Brain microvascular endothelial cell (primary cell): Measurements from ENCODE around the gene NOL4L.

Source experiments
- DNase-seq: peaks from one replicate; pipeline ENCODE4 v3.0.0-alpha.2; 2020
- H3K27ac ChIP-seq: fragments of 250-450 bp; sonication (Bioruptor Pico); 2 replicates; pipeline ENCODE4 v1.5.1; 2020; ENCODE audit warnings: mild to moderate bottlenecking, moderate library complexity
- H3K27me3 ChIP-seq: fragments of 250-450 bp; sonication (Bioruptor Pico); replicated peaks from 2 replicates; pipeline ENCODE4 v1.5.1; 2020; ENCODE audit warnings: mild to moderate bottlenecking
- H3K36me3 ChIP-seq: fragments of 250-450 bp; sonication (Bioruptor Pico); replicated peaks from 2 replicates; pipeline ENCODE4 v1.5.1; 2020; ENCODE audit warnings: mild to moderate bottlenecking
- H3K4me3 ChIP-seq: 2 replicates; pipeline ENCODE4 v1.5.1; 2011; ENCODE audit warnings: low read depth, mild to moderate bottlenecking, control low read depth, low read length, moderate library complexity
- in situ Hi-C: cut with HindIII; loops from 2 replicates; pipeline ENCODE4 v1.10.0; 2017; ENCODE audit warnings: low sequenced_read_pairs, low pct_ligation_motif_present
- TF ChIP-seq, protein P1 (sequence below): IDR thresholded peaks from 2 replicates; pipeline ENCODE4 v1.5.1; 2011; ENCODE audit warnings: low read depth, mild to moderate bottlenecking, moderate library complexity, low read length, control low read depth, inconsistent platforms; ENCODE audit errors: missing control alignments

Gene NOL4L

DNA sequence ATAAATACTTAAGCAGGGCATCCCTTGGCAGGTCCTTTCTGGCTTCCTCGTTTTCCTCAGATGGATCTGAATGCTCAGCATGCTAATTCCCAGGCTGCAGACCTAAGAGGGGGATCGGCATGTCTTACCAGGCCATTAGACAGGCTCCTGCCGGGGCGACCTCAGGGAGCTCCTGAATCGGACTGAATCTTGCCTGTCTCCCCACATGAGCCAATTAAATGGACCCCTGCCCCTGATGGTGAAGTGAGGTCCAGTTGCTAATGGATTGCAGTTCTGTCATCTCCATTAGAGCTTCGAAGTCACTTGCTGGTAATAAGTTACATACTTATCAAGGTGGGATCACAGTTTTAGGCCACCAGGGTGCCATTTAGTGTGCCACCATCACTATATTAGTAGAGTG is 51.4 kb downstream of the NOL4L start:
- in situ Hi-C loops: no loop called here
- no peaks in the 10 kb centered on the region for H3K36me3 ChIP-seq
- H3K27ac ChIP-seq: no peak overlapping the region
- DNase-seq: no peak
- TF ChIP-seq, protein P1, sequence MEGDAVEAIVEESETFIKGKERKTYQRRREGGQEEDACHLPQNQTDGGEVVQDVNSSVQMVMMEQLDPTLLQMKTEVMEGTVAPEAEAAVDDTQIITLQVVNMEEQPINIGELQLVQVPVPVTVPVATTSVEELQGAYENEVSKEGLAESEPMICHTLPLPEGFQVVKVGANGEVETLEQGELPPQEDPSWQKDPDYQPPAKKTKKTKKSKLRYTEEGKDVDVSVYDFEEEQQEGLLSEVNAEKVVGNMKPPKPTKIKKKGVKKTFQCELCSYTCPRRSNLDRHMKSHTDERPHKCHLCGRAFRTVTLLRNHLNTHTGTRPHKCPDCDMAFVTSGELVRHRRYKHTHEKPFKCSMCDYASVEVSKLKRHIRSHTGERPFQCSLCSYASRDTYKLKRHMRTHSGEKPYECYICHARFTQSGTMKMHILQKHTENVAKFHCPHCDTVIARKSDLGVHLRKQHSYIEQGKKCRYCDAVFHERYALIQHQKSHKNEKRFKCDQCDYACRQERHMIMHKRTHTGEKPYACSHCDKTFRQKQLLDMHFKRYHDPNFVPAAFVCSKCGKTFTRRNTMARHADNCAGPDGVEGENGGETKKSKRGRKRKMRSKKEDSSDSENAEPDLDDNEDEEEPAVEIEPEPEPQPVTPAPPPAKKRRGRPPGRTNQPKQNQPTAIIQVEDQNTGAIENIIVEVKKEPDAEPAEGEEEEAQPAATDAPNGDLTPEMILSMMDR: no peak
- no peak overlapping the region for H3K4me3 ChIP-seq
- no peaks in the 10 kb centered on the region for H3K27me3 ChIP-seq

DNA sequence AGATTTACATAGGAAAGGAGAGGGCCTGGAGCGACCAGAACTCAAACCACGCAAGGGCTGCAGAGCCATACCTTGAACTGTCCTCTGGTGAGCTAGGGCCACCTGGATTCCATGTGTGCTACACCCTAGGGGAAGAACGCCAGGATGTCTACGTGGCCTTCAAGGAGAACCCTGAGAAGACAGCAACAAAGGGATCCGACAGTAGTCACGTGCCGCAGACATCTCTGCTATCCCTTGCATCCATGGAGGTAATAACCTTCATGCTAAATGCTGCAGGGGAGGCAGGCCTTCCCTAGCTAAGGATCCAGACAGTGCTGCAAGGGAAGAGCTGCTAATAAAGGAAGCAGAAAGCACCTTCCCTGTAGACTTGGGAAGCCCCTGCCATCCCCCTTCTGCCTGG is 52.9 kb downstream of the NOL4L start:
- TF ChIP-seq, protein P1: no peak
- DNase-seq: no peak
- Histone ChIP-seq H3K27ac (no peak overlapping the region), H3K27me3 (no peaks in the 10 kb centered on the region), H3K36me3 (no peaks in the 10 kb centered on the region), H3K4me3 (no peak overlapping the region)
- in situ Hi-C loops: no loop called here

GRCh38 chr20:32528905-32529670 is 56.0 kb downstream of the NOL4L start:
- DNase-seq: no peak
- no peak overlapping the region for H3K4me3 ChIP-seq
- H3K27ac ChIP-seq: no peak overlapping the region
- in situ Hi-C loops: no loop called here
- no peaks in the 10 kb centered on the region for H3K27me3 ChIP-seq
- no peaks in the 10 kb centered on the region for H3K36me3 ChIP-seq
- TF ChIP-seq, protein P1: no peak

DNA sequence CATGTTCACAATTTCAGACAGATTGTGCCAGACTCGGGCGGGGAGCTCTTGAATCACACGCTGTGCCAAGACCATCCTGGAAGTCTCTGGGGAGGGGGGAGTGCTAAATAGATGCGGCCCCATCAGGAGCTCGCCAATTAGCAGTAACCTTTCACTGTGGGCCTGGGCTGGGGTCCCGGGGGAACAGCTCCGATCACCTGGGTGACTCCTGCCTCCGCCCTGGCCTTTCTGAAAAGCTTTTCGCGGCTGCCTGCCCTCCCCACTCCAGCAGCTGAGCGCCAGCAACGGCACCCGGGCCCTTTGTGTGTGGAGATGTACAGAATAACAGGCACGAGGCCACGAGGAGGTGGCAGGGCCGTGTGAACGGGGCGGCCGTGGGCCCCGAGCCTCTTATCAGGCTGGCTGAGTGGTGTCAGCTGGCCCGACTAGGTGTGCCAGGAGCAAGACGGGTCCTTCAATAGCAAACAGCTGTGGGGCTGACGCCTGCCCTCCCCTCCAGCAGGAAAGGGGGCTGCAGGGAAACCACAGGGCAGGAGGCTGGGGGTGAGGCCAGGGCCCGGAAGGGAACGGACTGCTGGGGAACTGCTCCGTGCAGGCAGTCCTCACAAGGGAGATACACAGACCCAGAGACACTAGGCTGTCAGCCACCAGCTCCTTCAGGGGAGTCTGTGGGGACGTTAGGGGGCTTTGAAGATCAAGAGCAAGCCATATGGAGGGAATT is 56.8 kb downstream of the NOL4L start:
- in situ Hi-C loops: no loop called here
- no peak for DNase-seq
- H3K27me3 ChIP-seq: no peaks in the 10 kb centered on the region
- TF ChIP-seq, protein P1: no peak
- no peak overlapping the region for H3K27ac ChIP-seq
- no peak overlapping the region for H3K4me3 ChIP-seq
- H3K36me3 ChIP-seq: no peaks in the 10 kb centered on the region

- no peaks in the 10 kb centered on the region for H3K27me3 ChIP-seq
- no peaks in the 10 kb centered on the region for H3K36me3 ChIP-seq
- in situ Hi-C loops: no loop called here
- TF ChIP-seq, protein P1: no peak
- no peak overlapping the region for H3K4me3 ChIP-seq
- H3K27ac ChIP-seq: no peak overlapping the region
- no peak for DNase-seq
These were observed 57.6 kb downstream of the NOL4L start for GRCh38 chr20:32527447-32528055.
